Hepatocyte (in vitro differentiated cells): Measurements from ENCODE around the gene CCDC3.

Source experiments
- EZH2 ChIP-seq: fragments of 200-600 bp; sonication (generic); IDR thresholded peaks from 2 replicates; pipeline ENCODE4 v1.6.1; 2016; ENCODE audit warnings: antibody characterized with exemption, mild to moderate bottlenecking, borderline replicate concordance
- EZH2phosphoT487 ChIP-seq: fragments of 200-600 bp; sonication (generic); IDR thresholded peaks from one replicate; pipeline ENCODE4 v1.6.1; 2018; ENCODE audit warnings: antibody characterized with exemption, mild to moderate bottlenecking, low read depth, moderate library complexity; ENCODE audit not compliant: unreplicated experiment, severe bottlenecking
- TF ChIP-seq, protein P1 (sequence below): fragments of 200-600 bp; sonication (generic); IDR thresholded peaks from 2 replicates; pipeline ENCODE4 v1.5.1; 2016; ENCODE audit warnings: antibody characterized with exemption, mild to moderate bottlenecking; ENCODE audit not compliant: poor library complexity

DNA sequence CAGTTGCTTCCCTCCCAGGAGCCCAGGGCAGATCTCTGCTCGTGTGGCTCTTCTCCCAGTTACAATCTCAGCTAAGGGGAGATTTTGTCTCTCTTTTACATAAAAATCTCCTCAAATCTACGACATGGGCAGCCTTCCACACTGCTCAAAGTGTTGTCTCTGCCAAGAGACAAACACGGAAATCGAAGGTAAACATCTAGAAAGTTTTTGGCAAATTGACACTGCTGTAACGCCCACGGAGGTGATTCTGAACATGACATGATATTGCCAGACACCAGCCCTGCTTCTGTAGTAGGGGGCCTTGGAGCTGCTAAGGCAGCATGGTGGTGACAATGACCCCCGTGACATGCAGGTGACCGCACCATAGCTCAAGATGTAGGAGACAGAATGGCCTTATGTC, 128.3 kb downstream of the CCDC3 start:
- TF ChIP-seq, protein P1, sequence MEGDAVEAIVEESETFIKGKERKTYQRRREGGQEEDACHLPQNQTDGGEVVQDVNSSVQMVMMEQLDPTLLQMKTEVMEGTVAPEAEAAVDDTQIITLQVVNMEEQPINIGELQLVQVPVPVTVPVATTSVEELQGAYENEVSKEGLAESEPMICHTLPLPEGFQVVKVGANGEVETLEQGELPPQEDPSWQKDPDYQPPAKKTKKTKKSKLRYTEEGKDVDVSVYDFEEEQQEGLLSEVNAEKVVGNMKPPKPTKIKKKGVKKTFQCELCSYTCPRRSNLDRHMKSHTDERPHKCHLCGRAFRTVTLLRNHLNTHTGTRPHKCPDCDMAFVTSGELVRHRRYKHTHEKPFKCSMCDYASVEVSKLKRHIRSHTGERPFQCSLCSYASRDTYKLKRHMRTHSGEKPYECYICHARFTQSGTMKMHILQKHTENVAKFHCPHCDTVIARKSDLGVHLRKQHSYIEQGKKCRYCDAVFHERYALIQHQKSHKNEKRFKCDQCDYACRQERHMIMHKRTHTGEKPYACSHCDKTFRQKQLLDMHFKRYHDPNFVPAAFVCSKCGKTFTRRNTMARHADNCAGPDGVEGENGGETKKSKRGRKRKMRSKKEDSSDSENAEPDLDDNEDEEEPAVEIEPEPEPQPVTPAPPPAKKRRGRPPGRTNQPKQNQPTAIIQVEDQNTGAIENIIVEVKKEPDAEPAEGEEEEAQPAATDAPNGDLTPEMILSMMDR = no peak
- no peak for TF ChIP-seq EZH2
- TF ChIP-seq EZH2phosphoT487 = no peak
